ENCODE measurements around the gene RPS16.
"Not testable (repeated sequence)": the region's sequence is repeated elsewhere in the genome, so short reads cannot be mapped to it uniquely, and the experiment has no call there.

Gene RPS16

GRCh38 chr19:39435499-39436349, at the start of gene RPS16:
Gene RPS16 (minus strand): TSS chr19:39435949. CDS start chr19:39435895, 54 bp downstream.
- peak; percentile 95 for DNase-seq (ENCODE audit: low read depth)

GRCh38 chr19:39483141-39483540, 47.4 kb upstream of the RPS16 start:
- DNase-seq (ENCODE audit: low read depth), result no peak

- DNase-seq (ENCODE audit: low read depth), result no peak
Measured at GRCh38 chr19:39481676-39482075, 45.9 kb upstream of the RPS16 start.

- no peak for DNase-seq (ENCODE audit: low read depth)
Measured at GRCh38 chr19:39481229-39481545, 45.4 kb upstream of the RPS16 start.

GRCh38 chr19:39480337-39481228, 44.8 kb upstream of the RPS16 start, which contains the start of gene TIMM50:
Gene TIMM50 (plus strand): TSS chr19:39480838. CDS start chr19:39480854, 16 bp downstream.
- DNase-seq (ENCODE audit: low read depth), result peak; percentile 88

GRCh38 chr19:39479916-39480315, 44.2 kb upstream of the RPS16 start:
- no peak for DNase-seq (ENCODE audit: low read depth)

GRCh38 chr19:39479319-39479801, 43.6 kb upstream of the RPS16 start:
- DNase-seq (ENCODE audit: low read depth), result not testable (repeated sequence)

GRCh38 chr19:39475748-39476147, 40.0 kb upstream of the RPS16 start:
- no peak for DNase-seq (ENCODE audit: low read depth)

GRCh38 chr19:39474139-39474620, 38.4 kb upstream of the RPS16 start:
- no peak for DNase-seq (ENCODE audit: low read depth)

- no peak for DNase-seq (ENCODE audit: low read depth)
Measured at GRCh38 chr19:39473443-39473960, 37.8 kb upstream of the RPS16 start.

GRCh38 chr19:39472746-39473442, 37.1 kb upstream of the RPS16 start:
- no peak for DNase-seq (ENCODE audit: low read depth)

- no peak for DNase-seq (ENCODE audit: low read depth)
Measured at GRCh38 chr19:39471756-39472536, 36.2 kb upstream of the RPS16 start.

- DNase-seq (ENCODE audit: low read depth), result no peak
Measured at GRCh38 chr19:39470724-39471339, 35.1 kb upstream of the RPS16 start.

- DNase-seq (ENCODE audit: low read depth), result no peak
Measured at GRCh38 chr19:39469567-39469966, 33.8 kb upstream of the RPS16 start.

GRCh38 chr19:39469036-39469435, 33.3 kb upstream of the RPS16 start:
- no peak for DNase-seq (ENCODE audit: low read depth)

GRCh38 chr19:39467941-39468340, 32.2 kb upstream of the RPS16 start:
- no peak for DNase-seq (ENCODE audit: low read depth)

- DNase-seq (ENCODE audit: low read depth), result no peak
Measured at GRCh38 chr19:39465956-39466747, 30.4 kb upstream of the RPS16 start.

- DNase-seq (ENCODE audit: low read depth), result no peak
Measured at GRCh38 chr19:39463403-39463802, 27.7 kb upstream of the RPS16 start.

GRCh38 chr19:39451257-39451656, 15.5 kb upstream of the RPS16 start:
- DNase-seq (ENCODE audit: low read depth), result not testable (repeated sequence)
